Activated CD4-positive, alpha-beta T cell treated with anti-CD3 and anti-CD28 coated beads, Interleukin-2, amount 50 U/mL, for 1 hour (primary cell): ENCODE data around the gene TGFBR1.
A peak's percentile ranks its signal among the peaks of the same experiment; 100 is the strongest.

ENCODE experiments used
- DNase-seq: peaks from one replicate; pipeline ENCODE4 v3.0.0-alpha.2; 2020

The TGFBR1 gene

DNA sequence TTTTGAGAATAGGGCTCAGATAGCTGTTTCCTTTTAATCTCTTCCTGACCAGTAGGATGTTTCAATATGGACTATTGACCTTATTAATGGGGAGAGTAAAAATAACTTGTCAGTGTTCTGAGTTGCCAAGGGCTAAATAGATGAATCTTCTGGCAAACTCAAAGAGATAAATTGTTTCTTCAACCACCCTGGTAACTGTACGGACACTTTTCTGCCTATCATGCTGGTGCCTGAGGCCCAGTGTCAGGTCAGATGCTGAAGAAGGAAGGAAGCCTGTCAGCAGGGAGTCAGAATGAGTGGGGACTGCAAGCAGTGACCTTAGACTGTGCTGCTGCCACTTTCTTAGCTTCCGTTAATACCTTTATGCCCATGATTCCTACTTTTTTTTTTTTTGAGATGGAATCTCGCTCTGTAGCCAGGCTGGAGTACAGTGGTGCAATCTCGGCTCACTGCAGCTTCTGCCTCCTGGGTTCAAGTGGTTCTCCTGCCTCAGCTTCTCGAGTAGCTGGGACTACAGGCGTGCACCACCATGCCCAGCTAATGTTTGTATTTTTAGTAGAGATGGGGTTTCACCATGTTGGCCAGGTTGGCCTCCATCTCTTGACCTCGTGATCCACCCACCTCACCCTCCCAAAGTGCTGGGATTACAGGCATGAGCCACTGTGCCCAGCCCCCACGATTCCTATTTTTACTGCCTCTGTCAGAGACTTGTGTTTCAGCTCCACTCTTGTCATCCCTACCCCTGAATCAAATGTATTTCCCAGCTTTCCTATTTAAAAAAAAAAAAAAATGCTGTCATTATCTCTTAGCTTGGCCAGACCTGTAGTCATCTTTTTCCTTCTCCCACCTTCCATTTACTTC lies 33.7 kb downstream of the TGFBR1 start:
- DNase-seq = no peak

DNA sequence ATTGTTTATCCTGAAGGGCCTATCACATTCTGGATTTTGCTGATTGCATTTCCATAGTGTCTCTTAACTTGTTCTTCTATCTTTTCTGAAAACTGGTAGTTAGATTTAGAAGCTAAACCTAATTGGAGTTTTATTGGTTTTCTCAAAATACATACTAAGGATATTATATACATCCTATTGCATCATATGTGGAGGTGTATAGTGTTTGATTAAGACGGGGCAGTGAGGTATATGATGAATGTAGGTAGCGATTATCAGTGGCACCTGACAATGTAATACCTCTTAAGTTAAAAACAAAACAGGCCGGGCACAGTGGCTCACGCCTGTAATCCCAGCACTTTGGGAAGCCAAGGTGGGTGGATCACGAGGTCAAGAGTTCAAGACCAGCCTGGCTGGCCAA lies 35.0 kb downstream of the TGFBR1 start:
- DNase-seq = no peak

DNA sequence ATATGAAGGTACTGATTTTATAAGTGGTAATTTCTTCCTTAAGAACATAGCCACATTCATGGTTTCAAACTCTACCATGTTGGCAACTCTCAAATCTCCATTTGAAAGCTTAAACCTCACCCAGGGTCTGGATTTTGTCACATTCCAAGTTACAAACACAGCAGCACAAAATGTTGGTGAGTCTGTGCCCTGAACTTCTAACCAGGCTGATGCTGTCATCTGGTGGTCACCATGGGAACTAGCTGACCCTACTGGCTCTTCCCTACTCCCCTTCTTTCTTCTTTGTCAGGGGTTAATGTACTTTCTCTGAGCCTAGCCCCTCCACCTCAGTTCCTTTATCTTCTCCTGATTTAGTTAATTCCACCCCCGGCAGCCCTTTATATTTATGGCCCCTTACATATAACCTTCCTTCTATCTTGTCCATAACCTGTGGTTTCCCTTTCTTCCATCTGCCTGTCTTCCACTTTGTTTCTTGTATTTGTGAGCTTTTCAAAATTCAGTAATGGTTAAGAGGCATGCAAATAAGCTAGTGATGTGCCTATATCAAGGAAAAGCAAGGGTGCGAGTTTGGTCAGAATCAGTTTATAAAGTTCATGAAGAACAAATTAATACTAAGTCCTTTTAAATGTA lies 35.9 kb downstream of the TGFBR1 start:
- peak; percentile 46 for DNase-seq

DNA sequence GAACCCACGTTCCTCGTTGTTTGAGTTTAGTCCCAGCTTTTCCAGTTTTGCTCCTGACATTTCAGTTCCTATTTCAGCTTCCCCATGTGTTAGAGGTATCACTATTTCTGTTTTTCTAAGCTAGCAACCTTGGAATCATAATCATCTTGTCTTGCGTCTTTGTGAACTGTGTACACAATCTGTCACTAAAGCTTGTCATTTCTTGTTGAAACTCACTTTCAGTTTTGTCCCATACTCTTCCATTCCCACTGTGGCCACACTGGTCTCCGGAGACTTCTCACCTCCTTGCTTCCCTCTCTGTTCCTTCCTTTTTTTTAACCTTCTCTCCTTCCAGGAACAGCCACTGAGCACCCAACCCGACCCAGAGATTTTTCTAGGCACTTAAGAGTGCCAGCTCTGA lies 36.9 kb downstream of the TGFBR1 start:
- no peak for DNase-seq

DNA sequence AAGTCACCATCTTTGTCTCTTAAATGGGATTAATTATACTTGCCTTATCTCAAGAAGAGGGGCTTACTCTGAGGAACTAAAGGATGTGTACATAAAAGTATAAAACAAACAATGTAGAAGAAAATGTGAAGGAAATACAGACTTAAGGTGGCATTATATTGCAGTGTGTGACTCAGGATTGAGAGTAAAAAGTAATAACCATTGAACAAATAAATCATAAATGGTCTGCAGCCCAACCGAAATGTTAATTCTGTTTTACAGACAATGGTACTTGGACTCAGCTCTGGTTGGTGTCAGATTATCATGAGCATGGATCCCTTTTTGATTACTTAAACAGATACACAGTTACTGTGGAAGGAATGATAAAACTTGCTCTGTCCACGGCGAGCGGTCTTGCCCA lies 37.4 kb downstream of the TGFBR1 start:
- no peak for DNase-seq

DNA sequence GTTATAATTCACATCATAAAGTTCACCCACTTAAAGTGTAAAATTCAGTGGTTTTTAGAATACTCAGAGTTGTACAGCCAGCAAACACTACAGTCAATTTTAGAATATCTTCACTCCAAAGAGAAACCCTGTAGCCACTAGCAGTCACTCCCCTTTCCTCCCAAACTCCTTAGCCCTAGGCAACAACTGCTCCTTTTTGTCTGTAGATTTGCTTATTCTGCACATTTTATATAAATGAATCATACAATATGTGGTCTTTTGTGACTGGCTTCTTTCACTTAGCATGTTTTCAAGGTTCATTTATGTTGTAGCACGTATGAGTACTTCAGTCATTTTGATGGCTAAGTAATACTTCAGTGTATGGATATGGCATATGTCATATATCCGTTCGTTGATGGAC lies 38.7 kb downstream of the TGFBR1 start:
- DNase-seq = no peak

DNA sequence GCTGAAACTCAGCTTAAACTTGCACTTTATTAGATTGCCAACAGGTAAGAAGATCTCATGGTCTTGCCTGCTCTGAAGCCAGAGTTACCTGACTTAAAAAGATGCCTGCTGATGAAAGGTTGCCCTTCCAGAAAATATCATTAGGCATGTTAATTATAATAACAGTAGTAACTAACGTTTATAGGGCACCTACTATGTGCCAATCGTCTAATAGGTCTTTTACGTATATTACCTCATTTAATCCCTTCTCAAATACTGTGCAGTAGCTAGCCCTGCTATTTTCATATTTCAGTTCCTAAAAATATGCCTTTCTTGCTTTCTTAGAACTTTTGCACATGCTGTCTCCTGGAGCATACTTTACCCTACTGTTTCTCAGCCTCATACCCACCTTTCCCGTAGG lies 40.1 kb downstream of the TGFBR1 start:
- no peak for DNase-seq

DNA sequence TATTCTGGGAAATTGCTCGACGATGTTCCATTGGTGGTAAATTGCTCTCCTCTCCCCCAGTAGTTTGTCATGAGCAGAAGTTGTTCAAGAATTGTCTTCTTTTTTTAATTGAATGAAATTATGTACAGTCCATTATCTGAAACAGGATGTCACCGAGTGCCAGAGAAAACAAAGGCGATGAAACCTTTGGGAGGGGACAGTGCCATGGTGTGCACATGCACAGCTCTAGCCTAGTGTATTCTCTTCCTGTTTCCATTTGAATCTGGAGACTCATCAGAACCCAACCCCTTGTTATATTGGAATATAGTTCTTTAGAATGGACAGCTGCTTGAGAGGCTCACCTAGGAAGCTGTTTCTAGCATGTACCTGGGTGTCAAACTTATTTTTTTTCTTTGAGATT lies 41.7 kb downstream of the TGFBR1 start:
- no peak for DNase-seq

DNA sequence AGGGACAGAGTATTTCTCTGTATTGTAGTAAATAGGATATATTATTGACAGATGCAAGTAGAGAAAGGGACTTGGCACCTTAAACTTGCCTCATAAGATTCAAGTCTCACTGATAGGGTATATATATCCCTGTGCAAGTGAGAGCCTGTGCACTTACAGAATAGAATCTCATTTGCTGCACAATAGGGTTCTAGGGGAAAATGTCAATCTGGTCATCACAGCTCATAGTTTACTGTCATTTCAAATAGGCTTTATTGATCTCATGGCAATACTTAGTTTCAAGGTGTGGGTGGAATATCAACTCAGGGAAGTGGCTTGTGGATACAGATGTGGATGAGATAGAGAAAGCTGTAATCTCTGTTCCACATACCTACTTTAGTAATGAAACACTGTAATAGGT lies 42.3 kb downstream of the TGFBR1 start:
- DNase-seq = no peak

DNA sequence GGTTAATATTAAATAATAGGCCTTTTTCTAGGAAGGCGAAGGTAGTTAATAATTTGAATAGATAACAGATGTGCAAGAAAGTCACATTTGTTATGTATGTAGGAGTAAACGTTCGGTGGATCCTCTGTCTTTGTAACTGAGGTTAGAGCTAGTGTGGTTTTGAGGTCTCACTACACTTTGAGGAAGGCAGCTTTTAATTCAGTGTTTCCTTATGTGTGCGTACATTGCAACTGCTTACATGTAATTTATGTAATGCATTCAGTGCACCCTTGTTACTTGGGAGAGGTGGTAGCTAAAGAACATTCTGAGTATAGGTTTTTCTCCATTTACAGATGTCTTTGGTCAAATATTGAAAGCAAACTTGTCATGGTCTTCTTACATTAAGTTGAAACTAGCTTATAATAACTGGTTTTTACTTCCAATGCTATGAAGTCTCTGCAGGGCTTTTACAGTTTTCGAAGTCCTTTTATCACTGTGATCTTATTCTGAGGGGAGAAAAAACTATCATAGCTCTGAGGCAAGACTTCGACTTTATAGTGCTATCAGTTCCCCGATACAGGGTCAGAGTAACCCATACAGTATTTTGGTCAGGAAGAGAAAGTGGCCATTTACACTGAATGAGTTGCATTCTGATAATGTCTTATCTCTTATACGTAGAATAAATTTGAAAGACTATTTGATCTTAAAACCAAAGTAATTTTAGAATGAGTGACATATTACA lies 45.7 kb downstream of the TGFBR1 start:
- DNase-seq = no peak

DNA sequence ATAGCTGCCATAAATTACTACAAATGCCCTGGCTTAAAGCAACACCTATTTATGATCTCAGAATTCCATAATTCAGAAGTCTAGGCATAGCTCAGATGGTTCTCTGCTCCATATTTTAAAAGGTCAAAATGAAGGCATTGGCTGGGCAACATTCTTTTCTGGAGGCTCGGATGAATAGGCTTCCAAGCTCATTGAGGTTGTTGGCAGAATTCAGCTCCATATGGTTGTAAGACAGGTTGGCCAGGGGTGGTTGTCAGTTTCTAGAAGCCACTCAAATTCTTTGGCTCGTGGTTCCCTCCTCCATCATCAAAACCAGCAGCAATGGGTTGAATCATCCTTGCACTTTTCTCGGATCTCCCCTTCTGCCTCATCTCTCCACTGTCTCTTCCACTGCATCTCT lies 49.4 kb downstream of the TGFBR1 start:
- DNase-seq = no peak

DNA sequence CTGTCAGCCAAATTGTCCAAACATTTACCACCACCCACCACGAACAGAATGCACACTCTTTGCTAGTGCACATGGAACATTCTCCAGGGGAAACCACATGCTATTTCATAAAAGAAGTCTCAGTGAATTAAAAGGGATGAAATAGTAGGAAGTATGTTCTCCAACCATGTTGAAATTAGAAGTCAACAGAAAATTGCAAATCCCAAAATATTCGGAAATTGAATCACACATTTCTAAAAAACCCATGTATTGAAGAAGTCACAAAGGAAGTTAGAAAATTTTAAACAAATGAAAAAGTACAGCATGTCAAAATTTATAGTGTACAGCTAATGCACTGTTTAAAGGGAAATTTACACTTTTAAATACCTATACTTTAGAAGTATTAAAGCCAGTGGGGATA lies 50.8 kb downstream of the TGFBR1 start:
- DNase-seq = no peak

DNA sequence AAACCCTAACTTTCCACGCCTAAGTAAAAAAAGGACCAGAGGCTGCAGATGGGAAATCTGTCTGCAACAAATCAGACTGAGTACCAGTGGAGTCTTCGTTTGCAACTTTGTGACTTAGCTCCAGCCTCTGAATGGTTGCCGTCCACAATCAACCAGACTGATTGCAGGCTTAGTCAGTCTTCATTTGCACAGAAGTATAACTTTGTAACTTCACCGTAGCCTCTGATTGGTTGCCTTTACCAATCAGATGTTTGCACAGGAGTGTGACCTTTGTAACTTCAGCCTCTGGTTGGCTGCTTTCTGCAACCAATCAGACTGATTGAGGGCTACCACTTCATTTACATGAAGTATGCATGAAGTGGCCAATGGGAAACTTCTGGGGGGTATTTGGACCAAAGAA lies 53.7 kb downstream of the TGFBR1 start:
- DNase-seq = no peak

DNA sequence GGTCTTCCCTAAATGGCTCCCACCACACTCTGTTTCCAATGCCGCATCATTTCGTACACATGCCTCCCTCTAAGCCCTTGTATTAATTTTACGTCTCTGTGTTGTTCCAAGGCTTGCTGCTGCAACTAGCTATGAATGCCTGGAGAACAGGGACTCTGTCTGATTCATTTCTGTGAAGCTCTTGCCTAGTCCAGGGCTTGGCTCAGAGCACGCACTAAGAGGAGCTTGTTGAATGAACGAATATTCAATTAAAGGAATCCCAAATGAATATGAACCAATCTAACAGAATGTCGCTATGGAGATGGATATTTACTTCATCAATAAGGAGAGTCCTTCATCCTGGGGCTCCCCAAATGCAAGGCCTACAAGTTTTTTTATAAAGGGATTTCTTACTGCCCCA lies 55.3 kb downstream of the TGFBR1 start:
- no peak for DNase-seq

DNA sequence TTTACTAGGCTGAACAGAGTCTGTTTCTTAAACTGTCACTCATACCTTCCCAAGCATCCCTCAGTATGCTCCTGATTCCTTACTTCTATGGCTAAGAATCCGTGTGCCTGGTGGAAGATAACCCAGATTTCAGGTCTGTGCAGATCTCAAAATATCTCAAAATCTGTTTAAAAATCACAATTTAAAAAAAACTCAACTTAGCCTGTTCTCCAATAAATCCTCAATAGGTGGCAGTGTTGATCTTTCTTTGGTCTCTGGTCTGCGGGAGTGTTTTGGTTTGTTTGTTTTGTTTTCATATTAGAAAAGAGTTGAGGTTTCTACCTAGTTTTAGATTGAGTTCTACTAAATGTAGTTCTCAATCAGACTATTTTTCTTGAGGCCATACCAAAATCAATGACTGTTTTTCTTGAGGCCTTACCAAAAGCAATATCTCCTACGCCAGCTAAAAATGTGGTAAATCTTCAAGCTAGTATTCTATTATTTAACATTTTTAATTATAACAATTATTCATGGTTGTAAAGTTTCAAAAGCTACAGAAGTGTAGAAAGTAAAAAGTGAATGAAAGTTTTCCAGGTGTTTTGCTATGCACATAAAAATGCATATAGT lies 57.9 kb downstream of the TGFBR1 start:
- no peak for DNase-seq

DNA sequence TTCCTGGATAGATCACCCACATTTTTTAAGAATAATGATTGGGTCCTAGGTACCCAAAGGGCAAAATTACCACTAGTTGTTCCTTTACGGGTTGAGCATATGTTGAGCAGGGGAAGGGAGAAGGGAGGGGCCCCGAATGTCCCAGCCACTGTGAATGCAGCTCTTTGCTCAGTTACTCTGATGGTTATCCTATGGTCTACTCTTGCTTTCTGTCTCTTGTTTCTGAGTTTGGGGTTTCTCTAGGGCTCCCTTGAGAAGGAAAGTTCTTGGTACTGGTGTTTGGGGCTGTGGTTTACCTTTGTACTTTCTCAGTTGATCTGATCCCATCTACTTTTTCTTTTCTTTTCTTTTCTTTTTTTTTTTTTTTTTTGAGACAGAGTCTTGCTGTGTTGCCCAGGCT lies 61.2 kb downstream of the TGFBR1 start:
- DNase-seq = no peak

DNA sequence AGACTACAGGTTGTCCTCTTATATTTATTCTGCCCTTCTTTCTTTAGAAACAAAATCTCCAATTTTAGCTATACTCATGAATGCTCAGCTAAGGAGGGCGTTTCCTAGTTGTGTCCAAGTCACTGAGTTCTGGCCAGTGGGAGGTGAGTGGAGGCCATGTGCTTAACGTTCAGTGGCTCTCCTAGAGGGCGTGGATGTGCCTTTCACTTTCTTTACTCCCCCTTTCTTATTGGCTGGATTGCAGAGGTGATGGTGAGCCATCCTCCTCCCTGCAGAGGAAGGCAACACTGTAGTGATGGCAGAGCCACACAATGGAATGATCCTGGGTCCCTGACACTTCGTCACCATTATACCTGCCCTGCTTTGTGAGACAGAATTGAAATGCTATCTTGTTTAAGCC lies 62.2 kb downstream of the TGFBR1 start:
- no peak for DNase-seq

DNA sequence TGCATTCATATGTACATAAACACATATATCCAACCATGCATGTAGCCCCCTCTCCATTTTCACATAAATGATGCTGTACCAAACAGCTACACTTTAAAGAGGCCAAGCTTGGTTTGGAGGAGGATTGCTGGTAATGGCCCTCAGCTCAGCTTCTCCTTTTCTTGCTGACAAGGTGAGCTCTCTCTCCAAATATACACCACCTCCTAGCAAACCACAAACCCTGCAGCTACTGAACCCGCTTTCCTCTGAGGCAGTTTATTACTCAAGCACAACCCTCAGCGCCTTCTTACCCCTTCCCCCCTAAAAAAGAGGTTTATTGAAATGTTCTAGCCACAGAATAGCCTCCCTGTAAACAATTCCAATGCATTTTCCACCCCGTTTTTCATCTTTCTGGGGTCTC lies 62.8 kb downstream of the TGFBR1 start:
- no peak for DNase-seq

DNA sequence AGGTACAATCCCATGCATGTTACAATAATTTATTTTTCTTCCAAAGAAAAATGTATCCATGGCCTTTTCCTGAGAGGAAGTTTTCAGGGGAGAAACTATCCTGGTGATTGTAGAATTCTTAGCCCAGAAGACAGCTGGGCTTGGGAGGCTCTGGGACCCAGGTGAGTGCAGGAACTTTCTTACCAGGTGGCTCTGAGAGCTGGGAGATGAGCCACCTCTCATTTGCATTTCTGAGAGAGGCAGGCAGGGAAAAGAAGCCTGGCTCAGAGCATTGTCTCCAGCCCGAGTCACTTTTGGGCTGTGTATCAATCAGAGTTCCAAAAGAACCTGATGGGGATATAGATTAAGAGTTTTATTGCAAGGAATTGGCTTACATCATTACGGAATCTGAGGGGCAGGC lies 64.2 kb downstream of the TGFBR1 start:
- DNase-seq = no peak

DNA sequence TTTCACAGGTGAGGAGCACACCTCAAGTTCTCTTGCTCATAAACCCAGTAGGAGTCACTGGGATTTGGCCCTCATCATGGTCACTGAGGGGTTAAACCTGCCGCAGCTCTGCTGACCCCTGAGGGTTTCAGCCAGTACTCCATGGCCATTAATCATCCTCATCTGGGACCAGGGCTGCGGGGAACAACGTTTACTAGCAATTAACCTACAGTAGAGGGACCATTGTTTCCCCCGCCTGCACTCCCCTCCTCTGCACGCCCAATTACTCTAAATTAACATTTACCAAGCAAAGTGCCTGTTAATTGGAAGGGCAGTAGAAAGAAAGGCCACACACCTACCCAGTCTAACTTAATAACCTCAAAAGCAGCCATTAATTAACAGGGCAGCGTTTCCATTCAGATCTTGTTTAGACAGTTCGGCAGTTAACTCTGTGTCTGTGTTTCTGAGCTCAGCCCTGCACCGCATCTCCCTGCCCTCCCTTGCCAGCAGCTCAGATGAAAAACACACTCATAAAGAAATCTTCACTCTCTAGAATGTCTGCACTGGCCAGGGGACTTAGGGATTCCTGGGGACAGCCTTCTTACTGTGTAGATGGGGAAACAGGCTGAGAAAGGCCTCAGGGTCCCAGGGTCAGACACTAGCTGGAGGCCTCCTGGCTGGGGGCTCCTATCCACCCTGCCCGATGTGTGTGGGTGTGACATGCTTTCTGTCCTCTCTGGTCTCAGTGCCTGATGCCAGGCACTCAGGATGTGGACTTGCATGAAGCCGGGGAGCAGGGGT lies 65.3 kb downstream of the TGFBR1 start:
- no peak for DNase-seq

DNA sequence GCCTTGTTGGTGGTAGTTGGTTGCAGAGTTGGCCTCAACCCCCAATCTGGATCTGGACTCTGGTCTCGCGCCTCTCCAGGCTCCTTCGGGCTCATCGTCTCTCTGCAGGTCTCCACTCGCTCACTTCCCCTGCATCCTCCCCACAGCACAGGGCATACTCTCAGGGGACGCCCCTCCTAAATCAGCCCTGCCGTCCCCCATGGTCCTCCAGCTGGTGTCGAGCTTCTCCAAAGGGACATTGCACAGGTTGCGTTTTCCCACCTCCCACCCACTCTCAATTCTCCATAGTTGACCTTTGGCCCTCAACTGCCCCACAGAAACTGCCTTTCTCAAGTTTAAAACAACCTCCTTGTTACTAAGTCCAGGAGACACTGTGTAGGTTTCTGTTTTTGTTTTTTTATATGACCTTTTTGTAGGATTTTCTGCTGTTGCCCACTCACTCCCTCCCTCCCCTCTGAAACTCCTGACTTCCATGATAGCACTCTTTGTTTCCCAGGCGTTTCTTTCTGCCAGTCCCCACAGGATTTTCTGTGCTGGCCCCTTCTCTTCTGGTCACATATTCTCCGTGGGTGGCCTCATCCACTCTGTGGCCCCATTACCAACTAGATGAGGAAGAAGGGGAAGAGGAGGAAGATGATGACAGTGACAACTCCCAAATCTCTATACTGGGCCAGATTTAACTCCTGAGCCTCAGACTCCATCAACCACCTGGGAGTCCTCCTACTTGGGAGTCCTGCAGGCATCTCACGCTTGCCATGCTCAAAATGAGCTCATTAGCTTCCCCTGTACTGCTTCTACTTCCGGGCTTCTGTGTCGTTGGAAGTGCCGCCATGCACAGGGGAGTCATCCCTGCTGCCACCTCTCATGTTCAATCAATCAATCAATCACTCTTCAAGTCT lies 66.6 kb downstream of the TGFBR1 start:
- DNase-seq = no peak
